Ovary (tissue), 9 donors: Measurements from ENCODE around the gene BACH2. TPM values are rescaled to one million over a fixed set of nuclear protein-coding genes. Genes with fewer than 3 reads are reported as not detected.
"Not testable (repeated sequence)": the region's sequence is repeated elsewhere in the genome, so short reads cannot be mapped to it uniquely, and the experiment has no call there.

Experiments
- DNase-seq, 5 donors: peaks; one replicate each; pipeline ENCODE4 v3.0.0-alpha.2; 2019 to 2020
- H3K27ac ChIP-seq, 2 donors: fragments of 200-600 bp; one replicate each; pipeline versions ENCODE4 v1.5.1 to v1.8.0; 2019 to 2022
- H3K27me3 ChIP-seq: fragments of 200-600 bp; one replicate; pipeline ENCODE4 v1.8.0; 2022
- H3K36me3 ChIP-seq: fragments of 200-600 bp; sonication (generic); one replicate; pipeline ENCODE4 v1.5.1; 2019
- H3K4me1 ChIP-seq: one replicate; pipeline ENCODE4 v1.8.1; 2013; ENCODE audit warnings: mild to moderate bottlenecking, moderate library complexity; ENCODE audit not compliant: insufficient read depth
- H3K4me3 ChIP-seq: fragments of 200-600 bp; sonication (generic); one replicate; pipeline ENCODE4 v1.5.1; 2017
- H3K9me3 ChIP-seq, 2 donors: fragments of 200-600 bp in 1 of 2; sonication (generic) in 1 of 2; one replicate each; pipeline versions ENCODE4 v1.5.1 to v1.8.1; 2013 to 2019; ENCODE audit warnings: mild to moderate bottlenecking in 1 of 2, moderate library complexity in 1 of 2
- EP300 ChIP-seq: sonication (generic); formaldehyde crosslinking; IDR thresholded peaks from one replicate; pipeline ENCODE4 v1.6.1; 2017; ENCODE audit warnings: antibody characterized with exemption
- POLR2A ChIP-seq: fragments of 450-650 bp; IDR thresholded peaks from one replicate; pipeline ENCODE4 v1.6.1; 2017; ENCODE audit warnings: antibody characterized with exemption, mild to moderate bottlenecking, moderate library complexity
- WGBS, 3 donors: extraction: QIAGEN DNeasy Blood & Tissue Kit in 1 of 3; methylation state at CpG; one replicate each; pipeline versions ENCODE4 v1.1.5 to v1.1.7; 2013 to 2017; 5-methylcytosine and 5-hydroxymethylcytosine counted together
- intact Hi-C, 4 donors: fragments of 100-400 bp; cut with DNase I; formaldehyde crosslinking; loops; one replicate each; pipeline versions ENCODE4 v1.11.0 to v1.15.1; 2022 to 2023
- polyA plus RNA-seq, 2 donors: library from polyadenylated mRNA; stranded (reverse); fragments of 200-250 nt in 1 of 2; fragments of 350-450 nt in 1 of 2; fragmentation: Illumina TruSeq in 1 of 2; extraction: RNeasy Lipid Tissue Mini Kit (QIAGEN cat#74804) in 1 of 2; gene quantifications; one replicate each; pipeline ENCODE4 v1.2.3, GENCODE V29; 2013 to 2014
- total RNA-seq, 7 donors: library from RNA; depleted of rRNA in 2 of 7; stranded (reverse); fragments of >200 nt in 2 of 7; fragmentation: NEBNext Ultra II Directional in 3 of 7; extraction: Animal tissue kit (Norgen Biotek cat#: 25700) in 3 of 7; gene quantifications; one replicate each; pipeline versions ENCODE4 v1.1.0 to v1.2.4, GENCODE V29; 2016 to 2023
- TF ChIP-seq, protein P1 (sequence below), 3 donors: fragments of 450-650 bp in 2 of 3; fragments of 200-600 bp in 1 of 3; IDR thresholded peaks; one replicate each; pipeline versions ENCODE4 v1.5.1 to v1.8.0; 2016 to 2022; ENCODE audit warnings: antibody characterized with exemption in 3 of 3, mild to moderate bottlenecking in 1 of 3
- donor health status: DM: no; HTN: no; CAD: no; lungs with moderate emphysema.
- donor health status: DM: no; HTN: no; CAD: no.
- donor health status: Bipolar disorder and iron deficiency.
- donor health status: DM: yes; HTN: yes; CAD: no.
- donor health status: DM: no; HTN: no; CAD: no.
- donor health status: DM: yes; HTN: yes; CAD: no.

Gene BACH2
- total and polyA plus RNA-seq, 9 donors, result 2.6 to 19.2 (median 10.5) TPM

DNA sequence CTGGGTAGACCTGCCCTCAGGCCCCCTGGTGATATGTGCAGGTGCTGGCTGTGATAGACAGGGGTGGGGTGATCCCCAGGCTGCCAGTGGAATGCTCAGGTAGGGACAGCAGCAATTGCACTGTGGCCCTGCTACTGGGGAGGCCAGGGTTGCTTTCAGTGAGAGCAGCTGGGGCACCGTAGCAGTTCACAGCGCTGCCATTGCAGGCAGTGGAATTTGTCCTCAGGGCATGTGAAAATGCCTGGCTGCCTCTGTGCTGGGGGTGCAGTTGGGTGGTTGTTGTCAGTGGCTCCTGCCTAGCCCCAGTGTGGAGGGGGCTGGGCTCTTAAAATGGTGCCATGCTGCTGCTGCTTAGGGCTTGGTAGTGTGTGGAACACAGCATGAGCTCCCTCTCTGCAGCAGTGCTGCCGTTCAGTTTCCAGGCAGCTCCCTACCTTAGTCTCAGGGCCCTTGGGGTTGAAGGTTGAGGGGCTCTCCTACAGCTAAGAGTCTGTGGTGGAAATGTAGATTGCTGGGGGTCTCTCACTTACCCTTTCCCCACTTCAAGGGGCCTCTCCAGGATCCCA lies 378.8 kb downstream of the BACH2 start:
- TF ChIP-seq POLR2A (no peak), EP300 (no peak)
- TF ChIP-seq, protein P1, sequence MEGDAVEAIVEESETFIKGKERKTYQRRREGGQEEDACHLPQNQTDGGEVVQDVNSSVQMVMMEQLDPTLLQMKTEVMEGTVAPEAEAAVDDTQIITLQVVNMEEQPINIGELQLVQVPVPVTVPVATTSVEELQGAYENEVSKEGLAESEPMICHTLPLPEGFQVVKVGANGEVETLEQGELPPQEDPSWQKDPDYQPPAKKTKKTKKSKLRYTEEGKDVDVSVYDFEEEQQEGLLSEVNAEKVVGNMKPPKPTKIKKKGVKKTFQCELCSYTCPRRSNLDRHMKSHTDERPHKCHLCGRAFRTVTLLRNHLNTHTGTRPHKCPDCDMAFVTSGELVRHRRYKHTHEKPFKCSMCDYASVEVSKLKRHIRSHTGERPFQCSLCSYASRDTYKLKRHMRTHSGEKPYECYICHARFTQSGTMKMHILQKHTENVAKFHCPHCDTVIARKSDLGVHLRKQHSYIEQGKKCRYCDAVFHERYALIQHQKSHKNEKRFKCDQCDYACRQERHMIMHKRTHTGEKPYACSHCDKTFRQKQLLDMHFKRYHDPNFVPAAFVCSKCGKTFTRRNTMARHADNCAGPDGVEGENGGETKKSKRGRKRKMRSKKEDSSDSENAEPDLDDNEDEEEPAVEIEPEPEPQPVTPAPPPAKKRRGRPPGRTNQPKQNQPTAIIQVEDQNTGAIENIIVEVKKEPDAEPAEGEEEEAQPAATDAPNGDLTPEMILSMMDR (IDR thresholded peaks at IDR 0.05), result no peak
- H3K36me3 ChIP-seq, result no peaks in the 10 kb centered on the region
- WGBS, 3 donors, result 76 to 89% (median 84%) methylated on average over 3 of the region's 3 CpGs
- no peak overlapping the region for H3K27ac ChIP-seq
- intact Hi-C loops, result no loop called here
- H3K9me3 ChIP-seq, result peaks cover 0 to 4% of the 10 kb centered on the region in 2 donors
- no peak overlapping the region for H3K4me3 ChIP-seq
- no peak for DNase-seq
- H3K4me1 ChIP-seq, result no peaks in the 10 kb centered on the region
- no peaks in the 10 kb centered on the region for H3K27me3 ChIP-seq

DNA sequence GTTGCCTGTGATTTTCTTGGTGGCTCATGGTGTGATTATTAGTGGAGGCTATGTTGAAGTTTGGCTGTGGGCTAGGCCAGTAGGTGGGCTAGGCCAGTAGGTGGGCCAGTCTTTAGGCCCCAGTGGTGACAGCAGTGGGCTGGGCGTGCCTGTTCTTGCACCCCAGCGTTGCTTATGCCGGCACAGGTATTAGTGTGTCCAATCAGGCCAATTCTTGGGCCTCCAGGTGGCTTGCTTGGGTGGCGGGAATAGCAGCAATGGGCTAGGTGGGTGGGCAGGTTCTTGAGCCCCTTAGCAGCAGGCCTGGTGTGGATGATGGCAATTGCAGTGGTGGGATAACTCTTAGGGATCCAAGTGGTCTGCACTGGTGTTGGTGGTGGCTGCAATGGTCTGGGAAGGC lies 379.4 kb downstream of the BACH2 start:
- no peak overlapping the region for H3K27ac ChIP-seq
- no peaks in the 10 kb centered on the region for H3K27me3 ChIP-seq
- TF ChIP-seq POLR2A (no peak), EP300 (no peak)
- TF ChIP-seq, protein P1 (IDR thresholded peaks at IDR 0.05), result no peak
- no peak overlapping the region for H3K4me3 ChIP-seq
- WGBS, 3 donors, result 92 to 96% (median 93%) methylated on average over 4 of the region's 4 CpGs
- DNase-seq, result no peak
- no peaks in the 10 kb centered on the region for H3K36me3 ChIP-seq
- intact Hi-C loops, result no loop called here
- H3K4me1 ChIP-seq, result no peaks in the 10 kb centered on the region
- H3K9me3 ChIP-seq, result peaks cover 0 to 4% of the 10 kb centered on the region in 2 donors

DNA sequence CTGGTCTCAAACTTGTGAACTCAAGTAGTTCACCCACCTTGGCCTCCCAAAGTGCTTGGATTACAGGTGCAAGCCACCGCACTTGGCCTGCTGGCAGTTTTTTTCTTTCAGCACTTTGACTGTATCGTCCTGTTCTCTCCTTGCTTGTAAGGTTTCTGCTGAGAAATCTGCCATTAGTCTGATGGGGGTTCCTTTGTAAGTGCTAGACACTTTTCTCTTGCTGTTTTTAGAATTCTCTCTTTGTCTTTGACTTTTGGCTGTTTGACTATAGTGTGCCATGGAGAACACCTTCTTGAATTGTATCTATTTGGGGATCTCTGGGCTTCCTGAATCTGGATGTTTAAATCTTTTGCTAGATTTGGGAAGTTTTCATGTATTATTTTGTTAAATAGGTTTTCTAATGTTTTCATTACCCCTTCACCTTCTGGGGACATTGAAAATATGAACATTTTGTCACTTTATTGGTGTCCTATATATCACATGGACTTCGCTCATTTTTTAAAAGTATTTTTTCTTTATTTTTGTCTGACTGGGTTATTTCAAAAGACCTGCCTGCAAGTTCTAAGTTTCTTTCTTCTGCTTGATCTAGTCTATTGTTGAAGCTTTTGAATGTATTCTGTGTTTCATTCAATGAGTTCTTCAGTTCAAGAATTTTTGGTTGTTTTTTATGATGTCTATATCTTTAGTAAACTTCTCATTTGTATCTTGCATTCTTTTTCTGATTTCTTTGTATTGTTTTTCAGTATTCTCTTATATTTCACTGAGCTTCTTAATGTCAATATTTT lies 380.3 kb downstream of the BACH2 start:
- 92 to 100% (median 95%) methylated on average over 3 of the region's 3 CpGs for WGBS, 3 donors
- no peaks in the 10 kb centered on the region for H3K4me1 ChIP-seq
- H3K27ac ChIP-seq, result no peak overlapping the region
- H3K27me3 ChIP-seq, result no peaks in the 10 kb centered on the region
- TF ChIP-seq, protein P1 (IDR thresholded peaks at IDR 0.05), result no peak
- TF ChIP-seq EP300 (no peak), POLR2A (no peak)
- no peak overlapping the region for H3K4me3 ChIP-seq
- peaks cover 0 to 4% of the 10 kb centered on the region in 2 donors for H3K9me3 ChIP-seq
- no peak for DNase-seq
- no peaks in the 10 kb centered on the region for H3K36me3 ChIP-seq
- intact Hi-C loops, result no loop called here

DNA sequence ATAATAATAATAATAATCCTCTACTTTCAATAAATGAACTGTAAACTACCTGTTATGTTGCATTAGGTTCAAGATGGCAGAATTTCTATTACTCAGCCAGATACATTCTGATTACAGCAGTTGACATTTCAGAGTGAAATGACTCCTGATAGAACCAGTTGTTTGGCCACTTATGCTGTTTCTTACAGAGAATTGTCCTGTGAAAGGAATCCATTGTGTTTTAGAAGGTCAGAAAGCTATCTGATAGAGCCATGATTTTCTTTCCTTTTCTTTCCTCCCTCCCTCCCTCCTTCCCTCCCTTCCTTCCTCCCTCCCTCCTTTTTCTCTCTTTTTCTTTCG lies 385.8 kb downstream of the BACH2 start:
- DNase-seq, result no peak
- no peaks in the 10 kb centered on the region for H3K4me1 ChIP-seq
- 58 to 89% (median 76%) methylated on average over 1 of the region's 1 CpG for WGBS, 3 donors
- H3K27ac ChIP-seq, result no peak overlapping the region
- no peaks in the 10 kb centered on the region for H3K27me3 ChIP-seq
- intact Hi-C loops, result no loop called here
- no peaks in the 10 kb centered on the region for H3K36me3 ChIP-seq
- no peak overlapping the region for H3K4me3 ChIP-seq
- peaks cover 0 to under 1% of the 10 kb centered on the region in 2 donors for H3K9me3 ChIP-seq
- TF ChIP-seq, protein P1 (IDR thresholded peaks at IDR 0.05), result no peak
- TF ChIP-seq POLR2A (no peak), EP300 (no peak)

DNA sequence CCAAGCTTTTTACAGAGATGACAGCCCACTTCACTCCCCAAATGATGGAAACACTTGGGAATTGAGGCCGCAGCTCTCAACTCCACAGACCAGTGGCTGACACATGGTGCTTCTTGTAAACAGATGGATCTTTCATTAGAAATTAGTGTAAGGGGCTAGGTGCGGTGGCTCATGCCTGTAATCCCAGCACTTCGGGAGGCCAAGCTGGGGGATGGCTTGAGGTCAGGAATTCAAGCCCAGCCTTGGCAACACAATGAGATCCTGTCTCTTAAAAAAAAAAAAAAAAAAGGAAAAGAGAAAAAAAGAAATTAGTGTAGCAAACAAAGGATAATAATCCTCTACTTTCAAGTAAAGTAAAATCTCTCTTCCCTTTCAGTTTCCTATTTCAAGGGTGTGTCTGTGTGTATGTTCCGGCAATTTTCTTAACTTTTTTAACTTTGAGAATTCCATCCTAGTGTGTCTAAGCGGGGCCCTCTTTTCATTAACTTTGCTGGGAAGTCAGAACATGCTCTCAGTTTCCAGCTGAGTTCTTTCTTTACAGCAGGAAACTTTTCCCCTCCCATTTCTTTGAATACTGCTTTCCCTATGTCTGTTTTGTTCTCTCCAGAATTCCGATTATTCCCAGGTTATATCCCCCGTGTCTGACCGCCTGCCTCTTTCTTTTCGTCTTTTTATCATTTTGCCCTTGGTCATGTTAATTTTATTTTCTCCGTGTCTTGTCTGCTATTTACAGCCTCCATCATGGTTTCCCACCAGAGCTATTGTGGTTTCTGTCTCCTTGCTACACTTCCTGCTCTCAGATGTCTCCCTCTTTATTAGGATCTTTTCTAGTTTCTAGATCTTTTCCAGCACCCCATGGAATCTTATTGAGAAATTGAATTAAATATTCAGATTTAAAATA lies 386.4 kb downstream of the BACH2 start:
- H3K36me3 ChIP-seq, H3K4me1 ChIP-seq, H3K4me3 ChIP-seq, H3K27me3 ChIP-seq, intact Hi-C loops, H3K27ac ChIP-seq, DNase-seq, H3K9me3 ChIP-seq: not testable (repeated sequence)
- WGBS, 3 donors, result 66 to 71% (median 69%) methylated on average over 10 of the region's 10 CpGs
